ENCODE data around the gene CD36.

GRCh38 chr7:80609751-80610150 lies 28.7 kb upstream of the CD36 start:
- TF ChIP-seq CTCF (IDR thresholded peaks at IDR 0.05) (no peak), POLR2A (IDR thresholded peaks at IDR 0.05) (no peak), EP300 (IDR thresholded peaks at IDR 0.05) (no peak)
